Head of caudate nucleus (tissue), 42 donors: ENCODE data around the gene NPIPA3.
"Not testable (repeated sequence)": the region's sequence is repeated elsewhere in the genome, so short reads cannot be mapped to it uniquely, and the experiment has no call there.

ENCODE experiments used
- DNase-seq, 42 donors: peaks; one replicate each; pipeline versions ENCODE4 v3.0.0 to v3.0.0-alpha.2; 2020 to 2021; ENCODE audit warnings: mixed read lengths in 7 of 42
- intact Hi-C: fragments of 100-400 bp; cut with DNase I; formaldehyde crosslinking; loops from one replicate; pipeline ENCODE4 v1.15.0; 2022

Gene NPIPA3

DNA sequence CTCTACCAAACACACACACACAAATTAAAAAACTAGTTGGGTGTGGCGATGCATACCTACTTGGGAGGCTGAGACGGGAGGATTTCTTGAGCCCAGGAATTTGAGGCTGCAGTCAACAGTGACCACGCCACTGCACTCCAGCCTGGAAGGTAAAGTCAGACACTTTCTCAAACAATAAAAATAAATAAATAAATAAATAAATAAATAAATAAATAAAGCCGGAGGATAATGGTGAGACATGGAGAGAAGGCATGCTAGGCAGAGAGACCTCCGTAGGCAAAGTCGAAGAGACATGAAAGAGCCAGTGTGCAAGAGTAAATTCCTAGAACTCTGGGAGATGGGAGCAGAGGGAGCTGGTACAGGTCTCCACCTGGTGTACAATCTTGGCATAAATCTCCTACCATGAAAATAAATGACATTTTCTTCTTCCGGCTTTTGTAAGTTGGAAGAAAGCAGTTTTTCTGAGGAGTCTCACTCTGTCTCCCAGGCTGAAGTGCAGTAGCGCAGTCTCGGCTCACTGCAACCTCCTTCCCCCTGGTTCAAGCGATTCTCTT lies 37.7 kb downstream of the NPIPA3 start:
- DNase-seq, intact Hi-C loops: not testable (repeated sequence)

DNA sequence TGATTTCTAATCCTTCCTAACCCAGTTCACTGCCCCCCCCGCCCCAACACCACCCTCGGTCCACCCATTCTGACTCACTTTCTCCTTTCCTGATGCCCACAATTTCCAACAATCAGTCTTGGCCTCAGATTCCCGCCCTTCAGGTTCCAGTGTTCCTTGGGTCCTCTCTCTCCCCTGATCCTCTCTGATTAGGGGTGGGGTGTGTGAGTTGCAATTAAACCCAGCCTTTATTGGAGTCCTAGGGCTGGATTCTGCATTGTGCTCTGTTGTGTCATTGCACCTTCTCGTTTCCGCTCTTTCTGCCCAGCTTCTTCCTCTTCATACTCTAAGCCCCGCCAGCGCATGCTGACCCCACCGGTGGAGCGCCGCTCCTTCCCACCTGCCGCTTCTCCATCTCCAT lies 38.6 kb downstream of the NPIPA3 start:
- DNase-seq, intact Hi-C loops: not testable (repeated sequence)

DNA sequence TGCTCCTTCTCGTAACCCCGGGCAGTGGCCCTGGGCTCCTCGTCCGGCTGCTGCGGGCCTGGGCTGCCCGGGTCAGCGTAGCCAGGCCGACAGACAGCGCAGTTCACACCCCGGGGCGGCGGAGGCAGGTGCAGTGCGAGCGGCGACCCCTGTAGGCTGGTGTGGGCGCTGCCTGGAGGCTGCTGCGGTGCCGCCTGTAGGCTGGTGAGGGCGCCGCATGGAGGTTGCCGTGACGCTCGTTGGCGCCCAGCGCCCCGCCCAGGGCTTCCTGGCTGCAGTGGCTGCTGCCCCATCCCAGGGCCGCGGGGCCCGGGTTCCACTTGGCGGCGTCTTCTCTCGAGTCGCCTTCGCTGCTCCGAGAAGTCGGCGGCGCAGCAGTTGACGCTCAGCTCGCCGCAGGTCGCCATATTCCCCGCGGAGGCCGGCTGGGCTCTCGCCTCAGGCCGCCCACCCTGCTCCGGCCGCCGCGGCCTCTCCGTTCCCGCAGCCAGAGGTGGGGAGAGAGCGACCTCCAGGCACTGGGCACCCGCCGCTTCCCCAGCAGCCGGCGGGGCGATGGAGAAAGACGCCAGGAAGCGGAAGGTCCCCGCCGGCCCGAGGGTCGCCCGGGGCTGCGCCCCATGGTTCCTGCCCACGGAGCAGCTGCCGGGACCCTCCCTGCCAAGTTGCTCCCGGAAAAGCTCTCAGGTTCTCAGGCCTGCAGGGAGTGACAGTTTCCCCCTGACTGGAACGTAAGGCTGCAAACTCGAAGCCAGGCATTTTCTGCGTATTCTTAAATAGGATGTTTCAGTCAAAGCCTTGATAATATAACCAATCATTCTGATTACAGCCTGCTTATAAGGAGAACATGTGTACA lies 39.3 kb downstream of the NPIPA3 start, which contains the start of gene NPIPA2:
Gene NPIPA2 (plus strand): TSS at position 261 of the 856 bp plus-strand sequence. CDS start 5,533 bp downstream, outside the sequence.
- intact Hi-C loops, DNase-seq: not testable (repeated sequence)

DNA sequence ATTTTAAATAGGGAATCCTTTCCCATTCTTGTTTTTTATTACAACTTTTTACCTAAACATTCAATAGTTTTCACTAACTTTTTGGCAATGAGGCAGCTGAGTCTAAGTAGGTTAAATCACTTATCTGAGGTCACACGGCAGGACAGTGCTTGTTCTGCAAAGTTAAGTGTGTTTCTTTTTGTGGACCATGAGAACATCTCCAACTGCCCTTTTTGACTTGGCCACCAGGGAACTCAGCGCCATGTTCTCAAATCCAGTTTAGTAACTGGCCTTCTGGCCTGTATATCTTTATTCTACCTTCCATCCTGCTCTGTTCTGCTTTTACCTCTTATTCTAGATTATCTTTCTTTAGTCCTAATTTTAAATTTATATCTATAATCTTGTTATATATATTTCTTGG lies 70.4 kb downstream of the NPIPA3 start:
- intact Hi-C loops, DNase-seq: not testable (repeated sequence)

DNA sequence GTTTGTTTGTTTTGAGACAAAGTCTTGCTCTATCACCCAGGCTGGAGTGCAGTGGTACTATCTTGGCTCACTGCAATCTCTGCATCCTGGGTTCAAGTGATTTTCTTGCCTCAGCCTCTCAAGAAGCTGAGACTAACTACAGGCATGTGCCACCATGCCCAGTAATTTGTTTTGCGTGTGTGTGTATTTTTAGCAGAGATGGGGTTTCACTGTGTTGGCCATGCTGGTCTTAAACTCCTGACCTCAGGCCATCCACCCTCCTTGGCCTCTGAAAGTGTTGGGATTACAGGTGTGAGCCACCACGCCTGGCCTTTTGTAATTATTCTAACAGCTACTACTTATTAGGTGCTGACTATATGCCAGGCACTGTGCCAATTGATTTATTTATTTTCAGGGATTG lies 72.4 kb downstream of the NPIPA3 start:
- intact Hi-C loops, DNase-seq: not testable (repeated sequence)
